ENCODE measurements around the gene WDFY4. TPM values are rescaled to one million over a fixed set of nuclear protein-coding genes. Genes with fewer than 3 reads are reported as not detected.

The WDFY4 gene
- total and polyA plus RNA-seq, 2 donors (not counting 3 experiments of a cell fraction or from before 2014, with no cell fraction given): 10.1 to 10.2 TPM

GRCh38 chr10:48804740-48805182 is 120.1 kb downstream of the WDFY4 start:
- Histone ChIP-seq H3K9ac (replicated peaks; ENCODE audit: extremely low read depth, insufficient read depth, low read length) (no peak overlapping the region), H2AFZ (ENCODE audit: low read depth, low read length) (no peak overlapping the region), H3K79me2 (ENCODE audit: control insufficient read depth, insufficient read depth, low read length) (no peaks in the 10 kb centered on the region), H3K4me1 (ENCODE audit: control insufficient read depth, extremely low read depth, insufficient read depth, low read length) (no peaks in the 10 kb centered on the region), H4K20me1 (replicated peaks; ENCODE audit: control insufficient read depth, extremely low read depth, insufficient read depth, low read length) (no peaks in the 10 kb centered on the region), H3K36me3 (ENCODE audit: control insufficient read depth in 2 of 2, extremely low read depth in 1 of 2, insufficient read depth in 2 of 2, low read length in 2 of 2) (no peaks in the 10 kb centered on the region), H3K27me3 (ENCODE audit: control insufficient read depth in 2 of 2, insufficient read depth in 2 of 2, low read length in 2 of 2) (peaks cover 0 to 1% of the 10 kb centered on the region in 2 experiments), H3K9me1 (replicated peaks; ENCODE audit: control insufficient read depth, extremely low read depth, insufficient read depth, low read length) (no peaks in the 10 kb centered on the region), H3K4me3 (replicated peaks in 1 of 3; ENCODE audit: insufficient read depth in 1 of 3, low read depth in 1 of 3, low read length in 3 of 3) (no peak overlapping the region), H3K27ac (ENCODE audit: insufficient read depth, low read depth, low read length) (no peak overlapping the region), H3K9me3 (replicated peaks; ENCODE audit: control insufficient read depth, insufficient read depth, low read length) (no peaks in the 10 kb centered on the region), H3K4me2 (ENCODE audit: insufficient read depth, low read length) (no peak overlapping the region)
- POLR2A ChIA-PET: no interaction called here
- CTCF ChIA-PET: no interaction called here
- no TSS peak for BruUV-seq (replicated peaks)
- no peak for DNase-seq (ENCODE audit: low read depth, low spot score)
- intact Hi-C loops (cut with micrococcal nuclease): no loop called here
- no peak for FAIRE-seq
- TF ChIP-seq MYC (IDR thresholded peaks at IDR 0.05; ENCODE audit: low read depth, low read length): no peak
- TF ChIP-seq GATA2 (IDR thresholded peaks at IDR 0.05; ENCODE audit: insufficient read depth, insufficient read length, low read depth, low read length): no peak
- no peak for TF ChIP-seq JUN (IDR thresholded peaks at IDR 0.05; ENCODE audit: borderline replicate concordance, insufficient read depth, insufficient read length, low read depth)
- no peak for TF ChIP-seq CTCF (IDR thresholded peaks at IDR 0.05; ENCODE audit: extremely low read depth in 1 of 2, insufficient read depth in 1 of 2, low read depth in 1 of 2, low read length in 2 of 2)
- no peak for TF ChIP-seq POLR2AphosphoS5 (IDR thresholded peaks at IDR 0.05; ENCODE audit: insufficient read depth, low read depth, low read length)
- no peak for TF ChIP-seq EZH2 (IDR thresholded peaks at IDR 0.05; ENCODE audit: borderline replicate concordance, low read depth, low read length, severe bottlenecking)
- TF ChIP-seq POLR2A (IDR thresholded peaks at IDR 0.05; ENCODE audit: low read depth, low read length): no peak
- TF ChIP-seq FOS (IDR thresholded peaks at IDR 0.05; ENCODE audit: borderline replicate concordance, insufficient read depth, low read length): no peak
- TF ChIP-seq MAX (IDR thresholded peaks at IDR 0.05; ENCODE audit: insufficient read depth, insufficient read length): no peak
- dilution Hi-C loops (cut with MboI; ENCODE audit: extremely low pct_ligation_motif_present, low sequenced_read_pairs): no loop called here
